Hepatocyte (in vitro differentiated cells): ENCODE results near the gene KCNC2.

Experiments
- CTCF ChIP-seq: fragments of 200-600 bp; sonication (generic); IDR thresholded peaks from 2 replicates; pipeline ENCODE4 v1.5.1; 2016; ENCODE audit warnings: antibody characterized with exemption, mild to moderate bottlenecking; ENCODE audit not compliant: poor library complexity
- EZH2 ChIP-seq: fragments of 200-600 bp; sonication (generic); IDR thresholded peaks from 2 replicates; pipeline ENCODE4 v1.6.1; 2016; ENCODE audit warnings: antibody characterized with exemption, mild to moderate bottlenecking, borderline replicate concordance

GRCh38 chr12:75239987-75240386, 30.3 kb upstream of the KCNC2 start:
- TF ChIP-seq CTCF (no peak), EZH2 (no peak)
